PC-3 (cell line): ENCODE results near the gene SLC25A11. TPM values are rescaled to one million over a fixed set of nuclear protein-coding genes. Genes with fewer than 3 reads are reported as not detected.

Experiments
- ATAC-seq: fragments of 200-7000 bp; cut with Tn5 transposase; 2 replicates; pipeline ENCODE4 v1.9.1; 2020; ENCODE audit warnings: mild to moderate bottlenecking, moderate library complexity
- BruUV-seq: library from RNA; stranded (reverse); fragments of 400-500 nt; replicated peaks from 2 replicates; lab custom pipeline; 2021; lab: Mats Ljungman, UMichigan
- CTCF ChIA-PET: fragments of 300-600 bp; sonication (Branson Sonifier 250); formaldehyde crosslinking; loops from one replicate; lab custom pipeline; 2022; ENCODE audit warnings: antibody characterized with exemption; lab: Charles Lee
- POLR2A ChIA-PET: fragments of 300-600 bp; sonication (Branson Sonifier 250); formaldehyde crosslinking; loops from one replicate; lab custom pipeline; 2022; ENCODE audit warnings: antibody characterized with exemption; ENCODE audit not compliant: unreplicated experiment; lab: Charles Lee
- DNase-seq: peaks from one replicate; pipeline ENCODE4 v3.0.0-alpha.2; 2015
- H2AFZ ChIP-seq: fragments of 300-600 bp; sonication (generic); 2 replicates; pipeline ENCODE4 v1.6.0; 2016; ENCODE audit warnings: antibody characterized with exemption, low read length
- H3F3A ChIP-seq: fragments of 300-600 bp; sonication (generic); one replicate; pipeline ENCODE4 v1.6.0; 2017; ENCODE audit warnings: antibody characterized with exemption, low read length, control low read depth, mild to moderate bottlenecking; ENCODE audit not compliant: unreplicated experiment
- H3K27ac ChIP-seq: fragments of 300-600 bp; sonication (generic); 2 replicates; pipeline ENCODE4 v1.5.1; 2016; ENCODE audit warnings: mild to moderate bottlenecking, low read length
- H3K27me3 ChIP-seq: fragments of 300-600 bp; sonication (generic); 2 replicates; pipeline ENCODE4 v1.6.1; 2016; ENCODE audit warnings: low read length, mixed read lengths
- H3K36me3 ChIP-seq: fragments of 300-600 bp; sonication (generic); 2 replicates; pipeline ENCODE4 v1.6.1; 2016; ENCODE audit warnings: low read depth, mixed run types, low read length, mixed read lengths
- H3K4me1 ChIP-seq: fragments of 300-600 bp; sonication (generic); 2 replicates; pipeline ENCODE4 v1.5.1; 2016; ENCODE audit warnings: low read length; ENCODE audit not compliant: insufficient read depth
- H3K4me2 ChIP-seq: fragments of 300-600 bp; sonication (generic); 2 replicates; pipeline ENCODE4 v1.6.0; 2016; ENCODE audit warnings: low read length
- H3K4me3 ChIP-seq: fragments of 300-600 bp; sonication (generic); 2 replicates; pipeline ENCODE4 v1.5.1; 2016; ENCODE audit warnings: mild to moderate bottlenecking, low read length, mixed read lengths
- H3K79me2 ChIP-seq: fragments of 300-600 bp; sonication (generic); 2 replicates; pipeline ENCODE4 v1.6.1; 2017; ENCODE audit warnings: low read length, mixed read lengths
- H3K9ac ChIP-seq: fragments of 300-600 bp; sonication (generic); 2 replicates; pipeline ENCODE4 v1.6.0; 2016; ENCODE audit warnings: mild to moderate bottlenecking, low read length
- H3K9me2 ChIP-seq: fragments of 300-600 bp; sonication (generic); replicated peaks from 2 replicates; pipeline ENCODE4 v1.6.1; 2016; ENCODE audit warnings: mixed run types, low read length, mixed read lengths
- H3K9me3 ChIP-seq: fragments of 300-600 bp; sonication (generic); 2 replicates; pipeline ENCODE4 v1.6.1; 2016; ENCODE audit warnings: low read length, mixed read lengths
- H4K20me1 ChIP-seq: fragments of 300-600 bp; sonication (generic); 2 replicates; pipeline ENCODE4 v1.6.1; 2016; ENCODE audit warnings: low read length, mixed read lengths
- CTCF ChIP-seq: fragments of 300-600 bp; sonication (generic); conservative IDR thresholded peaks from 2 replicates; pipeline ENCODE4 v1.5.1; 2017; ENCODE audit warnings: antibody characterized with exemption, low read depth, mild to moderate bottlenecking, low read length
- EZH2 ChIP-seq: fragments of 300-600 bp; sonication (generic); IDR thresholded peaks from one replicate; pipeline ENCODE4 v1.6.1; 2017; ENCODE audit warnings: antibody characterized with exemption, mild to moderate bottlenecking, low read length; ENCODE audit not compliant: unreplicated experiment
- EZH2phosphoT487 ChIP-seq: fragments of 300-600 bp; sonication (generic); IDR thresholded peaks from 2 replicates; pipeline ENCODE4 v1.6.1; 2018; ENCODE audit warnings: mild to moderate bottlenecking, antibody characterized with exemption, low read length, borderline replicate concordance
- intact Hi-C: fragments of 100-400 bp; cut with micrococcal nuclease; formaldehyde crosslinking; loops from 2 replicates; pipeline ENCODE4 v1.9.0; 2023
- total RNA-seq: library from RNA; depleted of rRNA; stranded (reverse); fragments of >200 nt; gene quantifications from 2 replicates; pipeline ENCODE4 v1.2.3, GENCODE V29; 2014

SLC25A11 gene
- total RNA-seq, 1 experiment from 2014 or later = 72.1 TPM

GRCh38 chr17:4937553-4937952, 2.3 kb downstream of the SLC25A11 start:
- H3K4me1 ChIP-seq = peaks cover 22% of the 10 kb centered on the region
- H3K4me2 ChIP-seq = no peak overlapping the region
- no peak overlapping the region for H3K27ac ChIP-seq
- intact Hi-C loops = no loop called here
- H3F3A ChIP-seq = no peaks in the 10 kb centered on the region
- no peaks in the 10 kb centered on the region for H3K9me3 ChIP-seq
- DNase-seq = no peak
- peaks cover 10% of the 10 kb centered on the region; the same call in 1 of the 2 replicates for H3K36me3 ChIP-seq
- TF ChIP-seq EZH2 = no peak
- no peak for TF ChIP-seq CTCF
- no peak for TF ChIP-seq EZH2phosphoT487
- H3K9ac ChIP-seq = no peak overlapping the region
- H3K9me2 ChIP-seq = no peaks in the 10 kb centered on the region
- peaks cover 41% of the 10 kb centered on the region for H3K79me2 ChIP-seq
- POLR2A ChIA-PET = no interaction called here
- no peaks in the 10 kb centered on the region for H4K20me1 ChIP-seq
- no peak for ATAC-seq
- no peak overlapping the region for H3K4me3 ChIP-seq
- no peaks in the 10 kb centered on the region for H3K27me3 ChIP-seq
- H2AFZ ChIP-seq = no peak overlapping the region
- BruUV-seq = no TSS peak
- CTCF ChIA-PET = no interaction called here

- no peak for DNase-seq
- Histone ChIP-seq H2AFZ (no peak overlapping the region), H3K79me2 (peaks cover 30% of the 10 kb centered on the region), H3F3A (no peaks in the 10 kb centered on the region), H3K27me3 (no peaks in the 10 kb centered on the region), H3K4me3 (no peak overlapping the region), H3K9me3 (no peaks in the 10 kb centered on the region), H3K27ac (no peak overlapping the region), H3K9ac (no peak overlapping the region), H3K9me2 (no peaks in the 10 kb centered on the region), H3K4me1 (peaks cover 15% of the 10 kb centered on the region), H3K4me2 (no peak overlapping the region), H4K20me1 (no peaks in the 10 kb centered on the region), H3K36me3 (peaks cover 10% of the 10 kb centered on the region; the same call in 1 of the 2 replicates)
- BruUV-seq = no TSS peak
- no peak for ATAC-seq
- ChIA-PET POLR2A (no interaction called here), CTCF (no interaction called here)
- TF ChIP-seq EZH2 (no peak), CTCF (no peak), EZH2phosphoT487 (no peak)
- intact Hi-C loops = no loop called here
These were observed 3.4 kb downstream of the SLC25A11 start for GRCh38 chr17:4936436-4936835.

DNA sequence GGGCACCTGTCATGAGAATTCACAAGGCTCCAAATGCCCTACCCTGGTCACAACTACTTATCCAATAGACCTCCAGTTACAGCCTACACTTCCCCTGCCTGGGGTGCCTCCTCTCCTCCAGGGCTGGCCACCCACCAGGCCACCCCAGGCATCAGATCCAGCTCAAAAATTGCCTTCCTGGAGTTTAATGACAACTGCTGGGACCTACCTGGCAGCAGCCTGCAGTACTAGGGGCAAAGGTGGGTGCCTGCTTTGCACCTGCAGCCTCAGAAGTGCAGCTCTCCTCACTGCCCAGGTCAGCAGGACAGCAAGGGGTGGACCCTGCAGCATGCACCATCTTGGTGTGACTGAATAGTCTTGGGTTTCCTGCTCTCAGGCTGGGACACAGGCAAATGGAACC, 4.2 kb downstream of the SLC25A11 start:
- H2AFZ ChIP-seq = no peak overlapping the region
- H3K79me2 ChIP-seq = peaks cover 22% of the 10 kb centered on the region
- intact Hi-C loops = no loop called here
- no peaks in the 10 kb centered on the region for H3K9me3 ChIP-seq
- no peaks in the 10 kb centered on the region for H3K9me2 ChIP-seq
- H4K20me1 ChIP-seq = no peaks in the 10 kb centered on the region
- H3F3A ChIP-seq = no peaks in the 10 kb centered on the region
- ATAC-seq = no peak
- H3K27ac ChIP-seq = no peak overlapping the region
- H3K4me3 ChIP-seq = no peak overlapping the region
- BruUV-seq = no TSS peak
- ChIA-PET CTCF (no interaction called here), POLR2A (interaction anchor here (0.5 kb wide), 1 partner anchor 154 kb away, joined by 4 read pairs; no protein-coding TSS in a partner anchor)
- no peak for DNase-seq
- peaks cover 10% of the 10 kb centered on the region; the same call in 1 of the 2 replicates for H3K36me3 ChIP-seq
- H3K27me3 ChIP-seq = no peaks in the 10 kb centered on the region
- peaks cover 14% of the 10 kb centered on the region for H3K4me1 ChIP-seq
- H3K4me2 ChIP-seq = no peak overlapping the region
- H3K9ac ChIP-seq = no peak overlapping the region
- TF ChIP-seq CTCF (no peak), EZH2phosphoT487 (no peak)
